ENCODE measurements around the gene ALDH18A1.
"Not testable (repeated sequence)": the region's sequence is repeated elsewhere in the genome, so short reads cannot be mapped to it uniquely, and the experiment has no call there.

Gene ALDH18A1

DNA sequence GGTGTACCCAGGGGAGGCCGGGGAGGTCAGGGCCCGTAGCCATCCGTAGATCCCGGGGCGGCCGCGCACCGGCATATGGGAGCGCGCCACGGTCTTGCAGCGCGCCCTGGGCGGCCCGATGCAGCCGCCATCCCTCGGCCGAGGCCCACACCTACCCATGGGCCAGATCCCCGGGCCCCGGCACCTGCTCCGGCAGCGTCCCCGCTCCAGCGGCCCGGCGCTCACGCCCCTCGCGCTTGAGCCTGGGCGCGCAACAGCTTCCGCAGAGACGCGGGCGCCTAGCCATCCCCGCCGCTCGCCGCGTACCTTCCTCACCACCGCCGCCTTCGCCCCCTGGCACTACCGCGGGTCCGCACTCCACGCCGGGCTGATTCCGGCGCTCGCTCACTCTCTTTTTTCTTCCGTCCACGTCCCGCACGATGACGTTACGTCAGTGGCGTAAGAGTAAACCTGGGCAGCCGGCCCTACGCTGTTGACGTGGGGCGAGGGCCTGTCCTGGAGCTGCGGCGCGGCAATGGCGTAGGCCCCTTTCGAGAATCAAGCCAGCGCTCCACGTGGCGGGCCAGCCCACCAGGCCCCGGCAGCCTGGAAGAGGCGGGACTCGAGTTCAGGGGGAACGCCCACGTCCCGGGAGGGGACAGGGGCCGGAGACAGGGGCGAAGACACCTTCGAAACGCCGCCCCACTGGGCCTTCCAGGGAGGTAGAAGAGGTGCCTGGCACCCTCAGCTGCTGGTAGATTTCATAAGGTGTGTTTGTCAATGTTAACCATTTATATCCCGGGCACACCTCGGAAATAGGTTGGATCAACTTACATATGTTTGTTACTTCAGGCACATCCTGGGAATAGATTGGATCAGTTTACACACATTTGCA lies at the start of gene ALDH18A1:
Gene ALDH18A1, minus strand, starts transcription at position 421 of the 874 bp plus-strand sequence. CDS start 3,334 bp downstream, outside the sequence.
- DNase-seq, result peak; percentile 71

DNA sequence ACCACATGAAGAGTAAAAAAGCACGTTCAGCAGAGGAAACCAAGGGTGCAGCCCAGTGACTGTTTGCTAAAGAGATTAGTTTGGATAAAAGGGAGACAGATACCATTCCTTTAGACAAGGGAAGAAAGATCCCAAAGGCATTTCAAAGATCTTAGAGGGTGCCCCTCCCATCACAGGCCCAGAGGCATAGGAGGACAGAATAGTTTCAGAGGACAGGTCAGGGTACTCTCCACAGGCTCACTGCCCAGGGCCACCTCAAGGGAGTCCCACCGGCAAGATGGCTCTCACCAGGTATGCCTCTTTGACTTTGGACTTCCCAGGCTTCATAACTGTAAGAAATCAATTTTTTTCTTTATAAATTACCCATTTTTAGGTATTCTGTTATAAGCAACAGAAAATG lies 41.9 kb upstream of the ALDH18A1 start:
- no peak for DNase-seq

DNA sequence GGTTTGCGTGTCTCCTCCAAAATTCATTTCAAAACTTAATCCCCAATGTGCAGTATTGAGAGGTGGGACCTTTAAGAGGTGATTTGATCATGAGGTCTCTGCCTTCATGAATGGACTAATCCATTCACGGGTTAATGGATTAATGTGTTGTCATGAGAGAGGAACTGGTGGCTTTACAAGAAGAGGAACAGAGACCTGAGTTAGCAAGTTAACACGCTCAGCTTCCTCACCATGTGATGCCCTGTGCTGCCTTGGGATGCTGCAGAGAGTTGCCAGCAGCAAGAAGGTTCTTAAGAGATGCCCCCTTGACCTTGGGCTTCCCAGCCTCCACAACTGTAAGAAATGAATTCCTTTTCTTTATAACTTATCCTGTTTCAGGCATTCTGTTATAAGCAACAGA lies 40.9 kb upstream of the ALDH18A1 start:
- no peak for DNase-seq

DNA sequence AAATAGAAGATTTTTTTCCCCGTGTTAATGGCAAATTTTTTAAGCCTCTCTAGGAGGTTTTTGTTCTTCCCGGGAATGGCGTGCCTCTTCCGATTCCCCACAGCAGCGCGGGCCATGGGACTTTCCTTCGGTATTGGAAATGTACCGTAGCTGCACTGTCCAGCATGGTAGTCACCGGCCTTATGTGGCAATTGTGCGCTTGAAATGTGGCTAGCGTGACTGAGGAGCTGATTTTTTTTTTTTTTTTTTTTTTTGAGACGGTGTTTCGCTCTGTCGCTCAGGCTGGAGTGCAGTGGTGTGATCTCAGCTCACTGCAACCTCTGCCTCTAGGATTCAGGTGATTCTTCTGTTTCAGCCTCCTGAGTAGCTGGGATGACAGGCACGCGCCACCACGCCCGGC lies 38.2 kb upstream of the ALDH18A1 start:
- DNase-seq, result no peak

DNA sequence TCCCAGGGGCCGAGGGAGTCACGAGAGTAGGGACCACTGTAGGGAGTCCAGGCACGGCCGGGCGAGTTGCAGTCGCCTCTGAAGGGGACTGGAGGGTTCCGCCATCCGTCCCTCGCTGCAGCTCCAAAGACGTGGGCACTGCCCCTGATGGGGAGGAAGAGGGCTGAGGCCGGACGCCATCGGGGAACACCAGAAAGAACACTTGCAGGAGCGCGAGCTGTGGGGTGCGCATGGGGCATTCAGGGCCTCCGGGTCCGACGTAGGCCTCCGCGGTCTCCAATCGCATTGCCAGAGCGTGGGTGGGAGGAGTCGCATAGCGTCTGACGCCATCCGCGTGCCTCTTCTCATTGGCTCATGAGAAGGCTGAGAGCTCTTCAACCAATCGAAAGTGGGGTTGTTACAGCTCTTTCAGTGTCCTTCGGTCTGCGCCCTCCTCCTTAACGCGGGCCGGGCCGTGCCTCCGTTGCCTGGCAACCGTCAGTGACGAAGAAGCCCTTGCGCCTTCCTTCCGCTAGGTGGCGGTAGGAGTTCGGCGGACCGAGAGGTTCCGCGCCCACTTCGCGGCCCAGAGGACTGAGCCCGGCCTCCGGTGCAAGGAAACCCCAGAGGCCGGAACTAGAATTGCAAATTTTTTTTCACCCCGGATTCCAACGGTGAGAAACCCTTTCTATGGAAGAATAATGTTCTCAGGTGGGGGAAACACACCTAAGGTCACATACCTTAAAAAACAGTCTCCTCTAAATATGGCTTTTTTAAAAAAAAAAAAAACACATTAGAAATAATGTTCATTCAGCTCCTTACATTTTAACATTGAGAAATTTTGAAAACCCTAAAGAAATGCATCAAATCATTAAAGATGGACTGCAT lies 37.4 kb upstream of the ALDH18A1 start, which contains the start of gene TCTN3:
Gene TCTN3, minus strand, starts transcription at position 260 of the 867 bp plus-strand sequence. Its CDS starts 28 bp downstream, at position 232.
- peak; percentile 99 for DNase-seq

DNA sequence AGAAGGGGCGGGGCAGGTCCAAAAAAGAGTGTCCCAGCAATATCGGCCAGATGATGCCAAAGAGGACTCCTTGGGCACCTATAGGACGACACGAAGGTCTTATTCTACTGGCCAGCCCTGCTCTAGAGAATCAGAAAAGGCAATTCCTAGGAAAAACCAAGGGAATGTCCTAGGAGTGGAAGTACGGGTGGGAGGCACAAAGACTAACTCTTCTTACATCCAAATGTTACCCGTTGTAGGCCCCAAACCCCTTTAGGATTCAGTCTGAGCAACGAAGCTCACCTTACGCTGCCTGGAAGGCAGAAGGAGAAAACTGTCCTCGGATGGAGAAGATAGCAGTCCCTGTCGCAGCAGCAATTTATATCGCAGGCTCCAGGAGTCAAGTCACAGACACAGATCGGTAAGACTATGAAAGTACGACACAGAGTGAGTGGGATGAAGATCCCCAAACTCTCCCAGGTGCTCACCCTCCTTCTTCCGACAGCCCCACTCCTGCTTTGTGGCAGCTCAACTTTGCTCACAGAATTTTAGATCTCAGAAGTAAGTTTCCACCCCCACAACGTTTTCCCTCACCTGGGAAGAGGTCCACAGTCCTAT lies 36.7 kb upstream of the ALDH18A1 start:
- no peak for DNase-seq

DNA sequence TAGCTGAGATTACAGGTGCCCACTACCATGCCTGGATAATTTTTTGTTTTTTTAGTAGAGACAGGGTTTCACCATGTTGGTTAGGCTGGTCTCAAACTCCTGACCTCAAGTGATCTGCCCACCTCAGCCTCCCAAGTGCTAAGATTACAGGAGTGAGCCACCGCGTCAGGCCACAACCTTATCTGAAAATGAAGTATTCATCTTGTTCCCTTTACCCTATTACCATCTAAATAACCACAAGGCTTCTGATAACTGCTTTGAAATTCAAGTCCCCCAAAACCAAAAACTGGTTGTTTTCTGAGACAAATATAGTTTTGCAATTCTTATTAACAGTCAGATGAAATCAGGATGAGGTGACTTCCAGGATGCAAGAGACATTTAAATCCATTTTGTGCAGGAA lies 34.8 kb upstream of the ALDH18A1 start:
- no peak for DNase-seq

DNA sequence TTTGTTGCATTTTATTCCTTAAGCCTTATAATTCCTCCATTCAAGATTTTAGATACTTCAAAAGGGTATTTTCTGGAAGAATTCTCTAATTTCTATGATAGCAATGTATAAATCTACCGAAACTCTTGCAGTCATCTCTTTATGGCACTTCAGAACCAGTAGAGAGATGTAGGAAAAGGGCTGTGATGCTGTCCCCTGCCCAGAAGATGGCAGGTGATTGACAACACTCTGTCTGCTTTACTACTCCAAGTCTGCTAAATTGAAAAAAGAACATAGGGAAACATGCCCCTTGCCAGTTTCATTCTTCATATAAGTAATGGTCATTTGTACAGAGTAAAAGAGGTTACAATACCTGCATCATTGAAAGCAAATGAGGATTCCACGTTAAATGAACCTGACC lies 32.1 kb upstream of the ALDH18A1 start:
- DNase-seq, result no peak

DNA sequence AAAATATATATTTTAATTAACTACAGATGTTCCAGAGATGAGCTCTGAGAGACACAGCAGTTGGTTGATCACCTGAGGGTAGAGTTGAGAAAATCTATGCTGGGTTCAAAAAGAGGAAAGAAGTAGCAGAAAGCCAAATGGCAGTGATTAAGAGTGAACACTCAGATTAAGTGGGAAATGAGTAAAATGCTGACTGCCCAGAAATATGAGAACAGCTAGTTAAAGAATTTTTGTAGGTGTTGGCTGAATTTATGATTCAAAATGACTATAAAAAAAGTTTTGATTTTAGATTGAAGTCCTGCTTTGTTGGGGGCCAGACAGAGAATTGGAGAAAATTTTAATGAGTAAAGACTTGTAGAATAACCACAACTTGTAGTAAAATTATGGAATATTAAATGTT lies 27.5 kb upstream of the ALDH18A1 start:
- no peak for DNase-seq

DNA sequence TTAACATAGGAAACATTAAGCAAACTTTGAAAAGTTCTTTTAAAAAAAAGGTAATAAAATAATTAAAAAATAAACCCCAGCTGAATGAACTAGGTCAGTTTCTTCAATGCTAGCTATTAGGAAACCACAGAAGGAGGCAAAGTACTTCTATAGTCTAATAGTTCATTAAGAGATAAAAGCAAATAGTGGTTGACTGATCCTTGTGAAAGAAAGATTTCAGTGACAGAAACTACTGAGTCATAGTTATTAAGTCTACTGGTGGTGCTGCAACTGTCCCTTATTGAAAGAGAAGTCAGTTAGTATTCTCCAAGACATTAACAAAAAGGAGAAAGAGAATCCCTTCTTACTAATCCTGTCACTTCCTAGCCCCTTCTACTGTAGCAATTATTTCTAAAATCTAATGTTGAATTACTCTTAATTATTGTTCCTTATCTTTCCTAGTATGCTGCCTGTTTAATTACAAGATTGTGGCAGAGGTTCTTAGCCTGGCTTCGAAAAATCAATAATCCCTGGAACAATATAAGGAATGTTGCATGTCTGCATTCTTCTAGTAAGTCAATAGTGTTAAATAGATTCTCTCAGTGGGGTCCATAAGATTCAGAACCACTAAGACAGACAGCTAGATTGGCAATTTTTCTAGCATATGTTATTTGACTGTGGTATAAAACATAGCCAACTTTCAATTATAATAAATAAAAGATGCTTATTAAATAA lies 19.0 kb upstream of the ALDH18A1 start:
- DNase-seq, result no peak

DNA sequence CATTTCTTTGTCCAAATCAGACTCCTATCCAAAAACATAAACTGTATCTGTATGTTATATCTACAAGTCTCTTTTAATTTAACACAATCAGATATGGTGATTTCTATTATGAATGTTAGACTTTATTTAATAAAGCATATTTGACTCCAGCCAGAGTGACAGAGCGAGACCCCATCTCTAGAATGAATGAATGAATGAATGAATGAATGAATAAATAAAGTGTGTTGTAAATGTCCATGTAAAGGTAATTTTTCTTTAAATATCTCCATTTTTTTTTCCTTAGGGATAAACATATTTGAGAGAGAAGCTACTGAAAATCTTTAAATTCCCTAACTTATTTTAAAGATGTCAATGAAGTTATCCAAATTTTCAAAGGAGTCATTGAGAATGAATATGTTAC lies 18.1 kb upstream of the ALDH18A1 start:
- DNase-seq, result no peak

DNA sequence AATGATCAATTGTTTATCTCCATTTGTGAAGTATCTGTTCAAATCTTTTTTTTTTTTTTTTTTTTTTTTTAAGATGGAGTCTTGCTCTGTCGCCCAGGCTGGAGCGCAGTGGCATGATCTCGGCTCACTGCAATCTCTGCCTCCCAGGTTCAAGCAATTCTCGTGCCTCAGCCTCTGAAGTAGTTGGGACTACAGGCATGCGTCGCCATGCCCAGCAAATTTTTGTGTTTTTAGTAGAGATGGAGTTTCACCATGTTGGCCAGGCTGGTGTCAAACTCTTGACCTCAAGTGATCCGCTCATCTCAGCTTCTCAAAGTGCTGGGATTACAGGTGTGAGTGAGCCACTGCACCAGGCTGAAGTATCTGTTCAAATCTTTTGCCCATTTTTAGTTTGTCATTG lies 16.1 kb upstream of the ALDH18A1 start:
- DNase-seq, result not testable (repeated sequence)

DNA sequence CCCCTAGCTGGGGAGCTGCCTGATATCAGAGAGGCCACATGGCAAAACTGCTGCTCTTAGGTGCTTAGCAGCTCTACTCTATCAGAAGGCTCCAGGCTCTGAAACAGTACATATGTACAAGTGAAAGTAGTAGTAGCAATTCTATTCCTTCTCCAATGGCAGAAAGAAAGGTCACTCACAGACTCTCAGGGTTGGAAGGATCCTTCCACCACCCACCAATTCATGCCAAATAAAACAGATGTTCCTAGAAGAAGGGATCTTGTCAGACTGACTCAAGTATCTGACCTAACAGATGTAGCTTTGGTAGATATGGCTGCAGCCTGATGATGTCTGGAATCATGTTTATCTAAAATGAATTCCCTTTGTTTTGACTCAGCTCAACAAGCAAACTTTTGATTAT lies 8.0 kb upstream of the ALDH18A1 start:
- DNase-seq, result no peak

DNA sequence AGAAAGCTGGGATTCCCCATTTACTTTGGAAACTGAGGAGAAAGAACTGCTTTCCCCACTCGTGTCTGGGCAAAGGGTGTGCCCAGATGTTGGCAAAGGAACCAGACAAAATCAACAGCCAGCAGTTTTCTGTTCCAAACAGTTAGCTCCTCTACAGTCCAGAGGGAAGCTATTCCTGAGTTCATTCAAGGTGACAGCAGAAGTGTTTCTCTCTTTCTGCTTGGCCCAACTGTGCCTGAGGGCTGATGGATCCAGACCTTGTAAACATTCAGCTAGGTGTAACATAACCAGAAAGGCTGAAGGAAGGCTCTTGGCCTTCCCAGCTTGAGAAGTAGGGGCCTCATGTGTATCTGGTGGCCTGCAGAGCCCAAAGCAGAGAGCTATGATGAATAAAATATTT lies 7.0 kb upstream of the ALDH18A1 start:
- no peak for DNase-seq

DNA sequence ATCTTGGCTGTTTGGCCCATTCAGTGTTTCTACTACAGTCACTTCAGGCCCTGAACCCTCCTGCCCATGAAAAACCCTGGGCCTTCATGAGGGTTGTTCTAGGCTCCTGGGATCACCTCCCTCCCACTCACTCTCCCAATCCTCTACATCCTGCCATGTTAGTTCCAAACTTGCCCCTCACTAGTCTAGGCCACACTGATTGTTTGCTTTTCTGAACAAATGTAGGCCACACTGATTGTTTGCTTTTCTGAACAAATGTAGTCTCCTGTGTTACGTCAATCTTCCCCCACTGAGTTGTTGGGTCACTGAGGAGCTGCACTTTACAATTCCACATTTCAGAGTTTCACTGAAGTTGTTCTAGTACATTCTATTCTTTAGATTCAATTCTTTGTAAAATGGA lies 5.3 kb upstream of the ALDH18A1 start:
- DNase-seq, result no peak

DNA sequence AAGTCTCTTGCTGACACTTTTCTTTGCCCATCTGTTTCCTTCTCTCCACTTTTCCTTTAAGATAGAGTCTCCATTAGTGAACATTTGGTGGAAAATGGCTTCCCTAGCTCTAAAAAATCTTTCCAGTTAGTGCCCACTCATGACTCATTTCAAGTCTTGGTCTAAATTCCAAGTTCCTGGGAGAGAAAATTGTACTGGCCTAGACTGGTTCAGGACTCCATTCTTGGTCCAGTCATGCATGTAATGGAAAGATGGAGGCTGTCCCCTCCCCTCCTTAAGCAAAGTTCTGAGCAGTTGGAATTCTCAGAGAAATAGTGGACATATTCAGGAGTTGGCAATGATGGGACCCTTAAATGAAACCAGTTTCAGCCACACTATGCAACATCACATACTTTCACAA lies 3.8 kb upstream of the ALDH18A1 start:
- DNase-seq, result no peak

DNA sequence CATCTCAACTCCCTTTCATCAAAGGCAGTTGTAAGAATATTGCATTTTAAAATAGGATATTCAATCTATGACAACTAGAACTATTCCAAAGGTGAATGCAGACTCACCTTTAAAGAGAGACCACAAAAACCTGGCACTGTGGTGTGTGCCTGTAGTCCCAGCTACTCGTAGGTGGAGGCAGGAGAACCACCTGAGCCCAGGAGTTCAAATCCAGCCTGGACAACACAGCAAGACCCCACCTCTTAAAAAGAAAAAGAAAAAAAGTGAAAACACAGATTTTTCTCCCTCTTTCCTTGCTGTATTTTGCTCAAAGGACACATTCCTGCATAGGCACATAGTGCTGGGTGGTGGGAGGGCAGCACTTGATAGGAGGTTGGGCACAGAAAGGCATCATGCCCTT lies 739 bp upstream of the ALDH18A1 start:
- DNase-seq, result no peak

DNA sequence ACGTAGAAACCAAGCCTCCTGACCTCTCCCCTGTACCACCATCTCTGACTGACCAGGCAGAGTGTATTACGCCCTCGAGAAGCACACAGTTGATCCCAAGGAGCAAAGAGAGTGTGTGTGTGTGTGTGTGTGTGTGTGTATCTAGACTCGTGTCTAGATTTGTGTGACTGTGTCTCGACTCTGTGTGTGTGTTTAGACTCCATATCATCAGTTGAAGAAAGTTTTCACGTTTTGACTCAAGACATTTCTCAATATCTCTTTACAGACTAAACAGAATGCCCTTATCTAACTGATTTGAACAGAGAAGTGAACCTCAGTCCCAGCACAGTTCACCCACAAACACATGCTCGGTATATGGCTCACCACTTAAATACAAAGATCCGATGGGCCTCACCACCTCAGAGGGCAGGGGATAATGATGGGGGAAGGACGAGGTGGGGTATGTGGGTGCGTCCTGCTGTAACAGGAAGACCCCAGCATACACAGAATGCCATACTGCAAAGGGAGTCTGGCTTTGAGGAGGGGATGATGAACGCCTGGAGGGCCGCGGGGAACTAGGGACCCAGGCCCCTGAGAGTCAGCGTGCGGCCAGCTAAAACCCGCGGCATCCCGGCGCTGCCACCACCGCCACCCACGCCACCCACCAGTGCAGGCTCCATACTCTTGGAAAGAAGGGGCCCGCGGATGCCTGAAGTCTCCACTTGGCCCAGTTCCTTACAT lies 780 bp downstream of the ALDH18A1 start:
- no peak for DNase-seq

DNA sequence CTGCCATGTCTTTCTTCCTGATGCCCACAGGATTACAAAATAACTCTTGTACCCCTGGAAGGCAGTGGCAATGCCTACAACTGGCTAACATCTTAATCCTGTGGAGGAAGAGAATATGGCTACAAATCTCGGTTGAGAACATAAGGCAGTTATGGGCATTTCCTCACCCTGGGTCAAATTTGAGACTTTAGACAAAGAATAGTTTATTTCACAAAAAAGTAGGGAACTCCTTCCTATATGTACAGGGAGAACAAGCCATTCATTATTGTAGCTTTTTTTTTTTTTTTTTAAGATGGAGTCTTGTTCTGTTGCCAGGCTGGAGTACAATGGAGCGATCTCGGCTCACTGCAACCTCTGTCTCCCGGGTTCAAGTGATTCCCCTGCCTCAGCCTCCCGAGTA lies 2.6 kb downstream of the ALDH18A1 start:
- DNase-seq, result no peak

DNA sequence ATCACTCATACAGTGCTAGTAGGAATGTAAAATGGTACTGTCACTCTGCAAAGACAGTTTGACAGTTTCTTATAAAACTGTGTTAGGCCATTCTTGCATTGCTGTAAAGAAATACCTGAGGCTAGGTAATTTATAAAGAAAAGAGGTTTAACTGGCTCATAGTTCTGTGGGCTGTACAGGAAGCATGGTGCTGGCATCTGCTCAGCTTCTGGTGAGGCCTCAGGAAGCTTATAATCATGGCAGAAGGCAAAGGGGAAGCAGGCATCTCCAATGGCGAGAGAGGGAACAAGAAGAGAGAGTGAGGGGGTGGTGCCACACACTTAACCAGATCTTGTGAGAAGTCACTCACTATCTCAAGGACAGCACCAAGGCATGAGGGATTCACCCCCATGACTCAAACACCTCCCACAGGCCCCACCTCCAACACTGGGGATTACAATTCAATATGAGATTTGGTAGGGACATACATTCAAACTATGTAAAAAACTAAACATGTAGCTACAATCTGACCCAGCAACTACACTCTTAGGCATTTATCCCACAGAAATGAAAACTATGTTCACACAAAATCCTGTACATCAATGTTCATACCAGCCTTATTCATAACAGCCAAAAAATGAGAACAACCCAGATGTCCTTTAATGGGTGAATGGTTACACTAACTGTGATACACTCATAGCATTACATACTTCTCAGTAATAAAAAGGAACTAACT lies 5.0 kb downstream of the ALDH18A1 start:
- DNase-seq, result no peak

DNA sequence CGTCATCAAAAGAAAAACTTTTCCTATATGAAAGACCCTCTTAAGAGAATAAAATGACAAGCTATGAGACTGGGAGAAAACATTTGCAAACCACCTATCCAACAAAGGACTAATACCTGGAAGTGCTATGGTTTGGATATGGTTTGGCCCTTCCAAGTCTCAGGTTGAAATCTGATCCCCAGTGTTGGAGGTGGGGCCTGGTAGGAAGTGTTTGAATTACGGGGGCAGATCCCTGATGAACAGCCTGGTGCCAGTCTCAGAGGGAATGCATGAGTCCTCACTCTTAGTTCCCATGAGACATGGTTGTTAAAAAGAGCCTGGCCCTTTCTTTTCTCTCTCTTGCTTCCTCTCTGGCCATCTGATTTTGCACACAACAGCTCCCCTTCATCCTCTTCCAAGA lies 6.3 kb downstream of the ALDH18A1 start:
- DNase-seq, result no peak

All from amniotic stem cell (primary cell).